ENCODE data around the gene REEP6.

DNA sequence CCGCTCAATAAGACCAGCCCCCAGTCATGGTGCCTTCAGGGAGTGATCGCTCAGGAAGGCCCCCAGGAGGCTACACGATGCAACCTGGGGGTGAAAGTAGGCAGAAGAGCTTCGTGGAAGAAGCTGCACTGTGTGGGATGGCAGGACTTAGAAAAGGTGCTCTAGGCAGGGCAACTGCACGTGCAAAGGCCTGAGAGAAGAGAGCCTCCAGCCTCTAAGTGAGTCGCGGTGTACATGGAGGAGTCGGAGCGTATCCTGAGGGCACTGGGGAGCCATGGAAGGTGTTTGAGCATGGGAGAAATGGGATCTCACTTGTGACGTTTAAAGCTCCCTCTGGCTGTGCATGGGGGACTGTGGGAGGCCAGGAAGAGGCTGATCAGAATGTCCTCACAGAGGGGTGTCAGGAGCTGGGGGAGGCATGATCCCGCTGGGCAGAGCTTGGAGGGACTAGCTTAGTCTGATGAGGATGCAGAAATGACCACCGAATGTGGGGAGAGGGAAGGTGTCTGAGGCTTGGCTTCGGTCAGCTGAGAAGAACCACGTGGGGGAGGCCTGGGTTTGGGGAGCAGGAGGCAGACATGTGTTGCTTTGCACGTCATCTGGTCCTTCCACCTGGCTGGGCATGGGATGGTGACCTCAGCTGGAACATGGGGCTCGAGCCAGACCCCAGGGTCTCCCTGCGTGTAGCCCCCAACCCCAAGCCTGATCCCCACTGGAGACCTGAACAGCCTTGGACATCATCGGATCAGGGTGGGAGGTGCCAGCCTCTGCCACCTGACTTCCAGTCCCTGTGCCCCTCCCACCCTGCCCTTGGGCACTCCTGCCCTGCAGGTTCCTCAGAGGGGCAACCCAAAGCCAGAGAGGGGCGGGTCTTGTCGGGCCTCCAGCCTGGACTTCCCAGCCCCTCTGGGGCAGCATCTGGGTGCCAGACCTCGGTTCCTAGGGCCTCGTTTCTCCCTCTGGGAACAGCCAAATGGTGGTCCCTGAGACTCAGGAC is 39.9 kb upstream of the REEP6 start:
- TF ChIP-seq POLR2A (IDR thresholded peaks at IDR 0.05): no peak
- TF ChIP-seq, protein P1, sequence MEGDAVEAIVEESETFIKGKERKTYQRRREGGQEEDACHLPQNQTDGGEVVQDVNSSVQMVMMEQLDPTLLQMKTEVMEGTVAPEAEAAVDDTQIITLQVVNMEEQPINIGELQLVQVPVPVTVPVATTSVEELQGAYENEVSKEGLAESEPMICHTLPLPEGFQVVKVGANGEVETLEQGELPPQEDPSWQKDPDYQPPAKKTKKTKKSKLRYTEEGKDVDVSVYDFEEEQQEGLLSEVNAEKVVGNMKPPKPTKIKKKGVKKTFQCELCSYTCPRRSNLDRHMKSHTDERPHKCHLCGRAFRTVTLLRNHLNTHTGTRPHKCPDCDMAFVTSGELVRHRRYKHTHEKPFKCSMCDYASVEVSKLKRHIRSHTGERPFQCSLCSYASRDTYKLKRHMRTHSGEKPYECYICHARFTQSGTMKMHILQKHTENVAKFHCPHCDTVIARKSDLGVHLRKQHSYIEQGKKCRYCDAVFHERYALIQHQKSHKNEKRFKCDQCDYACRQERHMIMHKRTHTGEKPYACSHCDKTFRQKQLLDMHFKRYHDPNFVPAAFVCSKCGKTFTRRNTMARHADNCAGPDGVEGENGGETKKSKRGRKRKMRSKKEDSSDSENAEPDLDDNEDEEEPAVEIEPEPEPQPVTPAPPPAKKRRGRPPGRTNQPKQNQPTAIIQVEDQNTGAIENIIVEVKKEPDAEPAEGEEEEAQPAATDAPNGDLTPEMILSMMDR (IDR thresholded peaks at IDR 0.05): no peak

All from testis (tissue), 2 donors.